ENCODE data around the gene MYLK.
"Not testable (repeated sequence)": the region's sequence is repeated elsewhere in the genome, so short reads cannot be mapped to it uniquely, and the experiment has no call there.

MYLK gene

DNA sequence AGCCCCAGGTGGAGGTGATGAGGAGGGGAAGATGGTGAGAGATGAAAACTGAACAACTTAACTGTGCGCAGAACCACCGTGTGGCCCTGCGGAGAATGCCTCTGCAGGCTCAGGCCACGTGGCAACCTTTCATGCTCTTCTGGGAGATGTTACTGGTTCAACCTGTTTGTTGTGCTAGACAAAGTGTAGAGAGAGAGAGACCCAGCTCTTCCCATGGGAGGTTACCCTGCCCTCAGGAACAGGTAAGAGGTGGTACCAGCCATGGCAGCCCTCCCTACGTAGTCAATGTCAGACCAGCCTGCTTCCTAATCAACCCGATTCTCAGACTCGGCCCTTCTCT lies 262.3 kb downstream of the MYLK start:
- DNase-seq (ENCODE audit: low read depth), result no peak

DNA sequence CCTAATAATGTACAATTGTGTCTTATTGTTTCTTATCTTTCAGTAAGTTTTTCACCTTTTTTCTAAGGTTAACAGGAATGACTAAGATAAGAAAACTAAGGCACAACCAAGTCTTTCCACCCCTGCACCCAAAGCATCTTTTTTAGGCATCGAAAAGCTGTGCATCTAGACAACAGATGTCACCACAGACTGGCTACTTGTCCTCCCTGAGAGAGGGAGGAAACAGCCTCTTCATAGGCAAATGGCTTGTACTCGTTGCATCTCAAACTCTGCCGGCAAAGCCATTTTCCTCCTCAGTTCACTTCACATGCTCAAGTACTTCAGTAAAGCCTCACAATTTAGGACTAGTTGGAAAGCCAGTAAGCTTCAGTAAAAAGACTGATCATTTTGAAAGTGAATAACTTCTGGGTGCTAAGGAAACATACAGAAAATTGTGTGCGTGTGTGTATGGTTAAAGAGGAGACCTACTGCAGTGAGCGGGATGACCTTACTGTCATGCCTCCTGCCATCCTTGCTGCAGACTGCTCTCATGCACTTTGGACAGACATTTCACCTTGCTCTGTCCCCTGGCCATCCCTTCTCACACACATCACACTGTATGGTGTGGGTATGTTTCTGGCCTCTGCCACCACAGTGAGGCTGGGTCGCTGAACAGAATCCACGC lies 262.8 kb downstream of the MYLK start:
- DNase-seq (ENCODE audit: low read depth), result no peak

- DNase-seq (ENCODE audit: low read depth), result no peak
These were observed 263.8 kb downstream of the MYLK start for GRCh38 chr3:123620343-123620742.

GRCh38 chr3:123618768-123619484 lies 265.2 kb downstream of the MYLK start:
- DNase-seq (ENCODE audit: low read depth), result no peak

- DNase-seq (ENCODE audit: low read depth), result no peak
These were observed 265.9 kb downstream of the MYLK start for GRCh38 chr3:123618076-123618708.

- DNase-seq (ENCODE audit: low read depth), result no peak
These were observed 267.5 kb downstream of the MYLK start for GRCh38 chr3:123616593-123616992.

GRCh38 chr3:123613543-123613942 lies 270.6 kb downstream of the MYLK start:
- no peak for DNase-seq (ENCODE audit: low read depth)

GRCh38 chr3:123611674-123612073 lies 272.5 kb downstream of the MYLK start:
- not testable (repeated sequence) for DNase-seq (ENCODE audit: low read depth)

- no peak for DNase-seq (ENCODE audit: low read depth)
These were observed 273.1 kb downstream of the MYLK start for GRCh38 chr3:123611082-123611481.

DNA sequence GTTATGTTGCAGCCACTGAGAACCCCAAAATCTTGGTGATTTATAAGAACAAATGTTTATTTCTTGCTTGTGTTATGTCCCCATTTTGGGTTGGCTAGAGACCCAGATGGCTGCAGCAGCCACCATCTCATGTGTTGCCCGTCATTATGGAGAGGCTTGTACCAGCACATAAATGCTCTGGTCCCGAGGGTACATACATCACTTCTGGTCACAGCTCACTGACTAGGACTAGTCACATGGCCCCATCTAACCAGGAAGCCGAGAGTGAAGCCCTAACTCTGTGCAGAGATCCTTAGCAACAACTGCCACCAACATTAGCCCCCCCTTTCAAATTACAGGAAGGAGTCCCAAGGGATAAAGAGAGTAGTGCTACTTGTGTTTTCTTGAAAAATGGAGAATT lies 273.8 kb downstream of the MYLK start:
- DNase-seq (ENCODE audit: low read depth), result no peak

DNA sequence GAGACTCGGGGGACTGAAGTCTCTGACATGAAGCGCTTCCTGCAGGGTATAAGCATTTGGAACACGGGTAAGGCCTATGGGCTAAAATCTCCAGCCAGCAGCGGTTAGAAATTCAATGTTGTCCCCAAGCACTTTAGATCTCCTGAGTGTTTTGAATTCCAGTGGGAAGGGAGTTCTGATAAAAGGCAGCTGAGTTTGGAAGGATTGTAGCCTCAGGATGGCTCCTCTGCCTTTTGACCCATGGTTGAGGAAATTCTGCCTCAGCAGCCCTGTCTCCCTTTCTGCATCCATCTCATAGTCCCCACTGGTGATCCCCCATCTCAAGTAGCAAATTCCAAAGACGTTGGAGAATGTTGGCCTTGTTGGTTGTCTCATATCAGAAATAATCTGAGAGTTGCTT lies 275.1 kb downstream of the MYLK start:
- no peak for DNase-seq (ENCODE audit: low read depth)

GRCh38 chr3:123608263-123608937 lies 275.7 kb downstream of the MYLK start:
- no peak for DNase-seq (ENCODE audit: low read depth)

GRCh38 chr3:123606527-123606926 lies 277.6 kb downstream of the MYLK start:
- DNase-seq (ENCODE audit: low read depth), result no peak

DNA sequence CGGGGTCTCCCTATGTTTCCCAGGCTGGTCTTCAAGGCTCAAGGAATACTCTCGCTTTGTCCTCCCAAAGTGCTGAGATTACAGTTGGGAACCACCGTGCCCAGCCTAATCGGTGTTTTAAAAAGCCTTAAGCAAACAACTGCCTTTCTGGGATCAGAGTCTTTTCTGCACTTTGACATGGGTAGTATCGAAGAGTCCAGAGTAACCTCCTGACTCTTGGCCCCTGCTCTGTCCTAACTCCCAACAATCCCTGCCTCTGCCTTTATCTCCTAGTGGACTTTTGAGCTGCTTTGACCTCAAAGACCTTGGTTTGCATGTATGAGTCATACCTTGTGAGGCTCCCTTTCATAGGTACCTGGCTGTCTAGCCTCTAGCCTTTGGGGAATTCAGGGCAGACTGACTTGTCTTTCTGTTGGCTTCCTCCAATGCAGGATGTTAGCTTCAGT lies 278.3 kb downstream of the MYLK start:
- DNase-seq (ENCODE audit: low read depth), result no peak

- not testable (repeated sequence) for DNase-seq (ENCODE audit: low read depth)
These were observed 281.0 kb downstream of the MYLK start for GRCh38 chr3:123603153-123603552.

DNA sequence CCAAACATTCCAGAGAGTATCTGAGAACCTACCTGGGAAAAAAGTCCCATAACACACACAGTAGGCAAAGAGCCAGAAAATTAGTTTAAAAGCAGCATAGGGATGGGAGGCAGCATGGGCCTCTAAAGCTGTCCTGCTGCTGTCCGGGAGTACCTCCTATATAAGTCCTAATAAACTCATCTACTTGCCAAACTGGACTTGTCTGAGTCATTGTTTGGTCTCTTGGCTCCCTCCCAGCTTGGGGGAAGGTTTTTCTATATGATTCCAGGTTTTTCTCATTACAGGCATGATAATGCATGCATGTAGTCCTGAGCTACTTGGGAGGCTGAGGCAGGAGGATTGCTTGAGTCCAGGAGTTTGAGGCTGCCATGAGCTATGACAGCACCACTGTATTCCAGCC lies 281.8 kb downstream of the MYLK start:
- DNase-seq (ENCODE audit: low read depth), result peak; percentile 81

DNA sequence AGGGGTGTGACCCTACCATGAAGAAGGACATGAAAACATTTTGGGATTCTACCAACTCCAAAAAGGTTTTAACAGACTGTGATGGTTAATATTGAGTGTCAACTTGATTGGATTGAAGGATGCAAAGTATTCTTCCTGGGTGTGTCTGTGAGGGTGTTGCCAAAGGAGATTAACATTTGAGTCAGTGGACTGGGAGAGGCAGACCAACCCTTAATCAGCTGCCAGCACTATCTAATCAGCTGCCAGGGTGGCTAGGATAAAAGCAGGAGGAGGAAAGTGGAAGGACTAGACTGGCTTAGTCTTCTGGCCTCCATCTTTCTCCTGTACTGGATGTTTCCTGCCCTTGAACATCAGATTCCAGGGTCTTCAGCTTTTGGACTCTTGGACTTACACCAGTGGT lies 283.3 kb downstream of the MYLK start:
- DNase-seq (ENCODE audit: low read depth), result not testable (repeated sequence)

DNA sequence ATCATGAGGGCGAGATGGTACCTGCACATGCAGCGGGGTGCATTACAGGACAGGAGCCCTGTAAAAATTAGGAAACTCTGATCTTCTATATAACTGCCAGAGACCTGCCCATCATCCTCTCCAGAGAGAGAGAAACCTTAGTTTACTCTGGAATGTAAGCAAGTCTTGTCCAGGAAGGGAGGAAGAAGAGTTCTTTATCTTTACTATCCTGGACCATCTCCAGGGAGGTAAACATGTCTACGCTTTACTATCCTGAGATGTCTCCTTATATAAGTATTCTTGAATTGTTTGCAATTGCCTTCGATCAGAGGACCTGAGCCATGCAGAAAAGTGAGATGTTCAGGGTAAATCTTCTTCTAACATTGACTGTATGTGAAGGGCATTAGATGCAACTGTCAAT lies 286.6 kb downstream of the MYLK start:
- no peak for DNase-seq (ENCODE audit: low read depth)

DNA sequence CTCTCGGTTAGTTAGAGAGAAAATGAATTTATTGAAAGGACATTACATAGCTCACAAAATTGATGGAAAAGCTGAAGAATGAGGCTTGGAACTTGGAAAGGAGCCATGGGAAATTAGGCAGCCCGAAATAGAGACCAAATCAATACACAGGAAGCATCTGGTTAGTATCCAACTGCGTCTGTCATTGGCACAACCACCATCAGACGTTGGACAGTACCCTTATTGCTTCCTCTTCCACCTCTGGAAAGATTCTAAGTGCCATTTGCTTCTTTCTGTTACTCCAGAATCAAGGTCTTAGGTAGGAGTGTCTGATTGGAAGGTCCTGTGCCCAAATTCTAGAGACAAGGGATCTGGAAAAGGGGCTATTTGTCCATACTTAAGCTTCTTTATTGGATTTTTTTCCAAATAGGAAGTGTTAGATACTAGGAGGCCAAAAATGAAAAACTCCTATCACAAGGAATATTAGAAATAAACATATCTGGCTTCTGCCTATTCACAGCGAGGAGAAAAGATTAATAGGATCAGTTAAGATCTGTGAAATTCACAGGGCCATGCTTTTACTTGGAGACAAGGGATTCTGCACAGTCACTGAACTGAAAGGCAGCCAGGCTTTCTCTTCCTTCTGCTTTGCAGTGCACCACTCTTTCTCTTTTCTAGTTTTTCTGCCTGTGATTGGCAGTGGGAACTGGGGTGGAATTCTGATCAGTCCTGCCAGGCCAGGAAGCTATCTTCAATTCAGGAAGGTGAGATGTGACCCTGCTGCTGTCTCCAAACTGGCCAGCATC lies 288.5 kb downstream of the MYLK start:
- DNase-seq (ENCODE audit: low read depth), result no peak

DNA sequence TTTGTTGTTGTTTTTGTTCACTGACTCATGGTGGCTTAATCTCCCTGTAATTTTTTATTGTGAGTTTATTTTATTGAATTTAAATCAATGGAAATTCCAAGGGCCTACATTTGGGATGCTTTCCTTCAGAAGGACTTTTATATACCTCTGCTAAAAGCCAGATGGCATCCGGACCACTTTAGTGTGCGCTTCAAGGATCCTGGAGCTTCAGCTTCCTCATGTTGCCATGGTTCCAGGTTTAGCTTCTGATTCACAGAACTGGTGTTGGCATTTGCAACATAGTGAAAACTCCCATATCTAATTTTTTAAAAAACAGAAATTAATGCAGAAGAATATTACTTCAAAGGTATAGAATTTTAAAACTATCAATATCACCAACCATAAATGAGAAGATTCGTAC lies 290.8 kb downstream of the MYLK start:
- DNase-seq (ENCODE audit: low read depth), result no peak

GRCh38 chr3:123590685-123591450 lies 293.3 kb downstream of the MYLK start:
- no peak for DNase-seq (ENCODE audit: low read depth)

All from HS-5 (cell line).